ENCODE data around the gene DPP8. TPM values are rescaled to one million over a fixed set of nuclear protein-coding genes. Genes with fewer than 3 reads are reported as not detected.

DPP8 gene
- total and polyA plus RNA-seq, 2 experiments from 2014 or later: 21.7 to 33.5 TPM

GRCh38 chr15:65547841-65548240 lies 30.4 kb upstream of the DPP8 start:
- Histone ChIP-seq H3K79me2 (replicated peaks; ENCODE audit: insufficient read depth) (peaks cover 96% of the 10 kb centered on the region), H3K27ac (ENCODE audit: low read depth) (no peak overlapping the region), H3F3A (replicated peaks; ENCODE audit: low read depth) (no peaks in the 10 kb centered on the region), H2AFZ (no peak overlapping the region), H3K36me3 (ENCODE audit: insufficient read depth) (no peaks in the 10 kb centered on the region), H4K20me1 (replicated peaks; ENCODE audit: insufficient read depth) (peaks cover 84% of the 10 kb centered on the region), H3K9me2 (ENCODE audit: insufficient read depth) (no peaks in the 10 kb centered on the region; the same call in 1 of the 2 replicates), H3K4me3 (no peak overlapping the region), H3K4me2 (no peak overlapping the region), H3K27me3 (ENCODE audit: insufficient read depth) (no peaks in the 10 kb centered on the region), H3K4me1 (ENCODE audit: insufficient read depth) (peaks cover 9% of the 10 kb centered on the region; the same call in 1 of the 2 replicates)
- Mint-ChIP-seq H3K4me1 (peaks cover 16% of the 10 kb centered on the region), H3K9me3 (no peaks in the 10 kb centered on the region), H3K27ac (no peak overlapping the region), H3K4me3 (no peak overlapping the region), H3K36me3 (ENCODE audit: low read depth) (peaks cover 5% of the 10 kb centered on the region; the same call in 1 of the 3 replicates), H3K27me3 (ENCODE audit: insufficient read depth, low read depth, poor library complexity) (no peaks in the 10 kb centered on the region)
- TF ChIP-seq CREB1 (CRISPR knock-in tag; IDR thresholded peaks at IDR 0.05; ENCODE audit: low read depth): no peak
- TF ChIP-seq ZNF462 (CRISPR knock-in tag; IDR thresholded peaks at IDR 0.05): no peak
- TF ChIP-seq STAT1 (IDR thresholded peaks at IDR 0.05; ENCODE audit: unreplicated experiment): no peak
- no peak for TF ChIP-seq POLR2AphosphoS5 (IDR thresholded peaks at IDR 0.05; ENCODE audit: low read depth)
- TF ChIP-seq NANOG (IDR thresholded peaks at IDR 0.05; ENCODE audit: borderline replicate concordance): no peak
- TF ChIP-seq, protein P1, sequence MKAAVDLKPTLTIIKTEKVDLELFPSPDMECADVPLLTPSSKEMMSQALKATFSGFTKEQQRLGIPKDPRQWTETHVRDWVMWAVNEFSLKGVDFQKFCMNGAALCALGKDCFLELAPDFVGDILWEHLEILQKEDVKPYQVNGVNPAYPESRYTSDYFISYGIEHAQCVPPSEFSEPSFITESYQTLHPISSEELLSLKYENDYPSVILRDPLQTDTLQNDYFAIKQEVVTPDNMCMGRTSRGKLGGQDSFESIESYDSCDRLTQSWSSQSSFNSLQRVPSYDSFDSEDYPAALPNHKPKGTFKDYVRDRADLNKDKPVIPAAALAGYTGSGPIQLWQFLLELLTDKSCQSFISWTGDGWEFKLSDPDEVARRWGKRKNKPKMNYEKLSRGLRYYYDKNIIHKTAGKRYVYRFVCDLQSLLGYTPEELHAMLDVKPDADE (IDR thresholded peaks at IDR 0.05): no peak
- no peak for TF ChIP-seq EZH2phosphoT487 (IDR thresholded peaks at IDR 0.05; ENCODE audit: unreplicated experiment)
- TF ChIP-seq EZH2 (IDR thresholded peaks at IDR 0.05; ENCODE audit: low read depth, unreplicated experiment): no peak
- TF ChIP-seq REST (IDR thresholded peaks at IDR 0.05; ENCODE audit: unreplicated experiment): no peak
- TF ChIP-seq JUNB (IDR thresholded peaks at IDR 0.05; ENCODE audit: unreplicated experiment): no peak
- TF ChIP-seq CTCF (conservative IDR thresholded peaks at IDR 0.05; ENCODE audit: low read depth in 2 of 2): no peak
- no peak for TF ChIP-seq ZNF331 (CRISPR knock-in tag; IDR thresholded peaks at IDR 0.05; ENCODE audit: low read depth)
- TF ChIP-seq ZNF114 (CRISPR knock-in tag; IDR thresholded peaks at IDR 0.05): no peak
- no peak for DNase-seq (ENCODE audit: low spot score)
- ATAC-seq: no peak
